HG03175 (cell line): ENCODE data around the gene KDM4B.

Experiments
- ATAC-seq: cut with Tn5 transposase; IDR thresholded peaks from one replicate; pipeline ENCODE4 v1.9.1; 2021; ENCODE audit warnings: mild to moderate bottlenecking, moderate library complexity; ENCODE audit not compliant: unreplicated experiment

The KDM4B gene

DNA sequence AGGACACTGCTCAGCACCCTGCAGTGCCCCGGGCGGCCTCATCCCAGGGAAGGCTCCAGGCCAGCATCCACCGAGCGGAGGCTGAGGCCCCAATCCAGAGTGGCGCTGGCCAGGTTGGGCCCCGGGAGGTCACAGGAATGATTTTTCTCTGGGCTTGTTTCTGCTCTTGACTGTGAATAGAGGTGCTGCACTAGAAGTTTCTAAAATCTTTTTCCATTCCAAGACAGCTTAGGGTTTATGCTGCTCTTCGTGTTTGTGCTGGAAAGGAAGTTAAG lies 15.1 kb downstream of the KDM4B start:
- no peak for ATAC-seq

DNA sequence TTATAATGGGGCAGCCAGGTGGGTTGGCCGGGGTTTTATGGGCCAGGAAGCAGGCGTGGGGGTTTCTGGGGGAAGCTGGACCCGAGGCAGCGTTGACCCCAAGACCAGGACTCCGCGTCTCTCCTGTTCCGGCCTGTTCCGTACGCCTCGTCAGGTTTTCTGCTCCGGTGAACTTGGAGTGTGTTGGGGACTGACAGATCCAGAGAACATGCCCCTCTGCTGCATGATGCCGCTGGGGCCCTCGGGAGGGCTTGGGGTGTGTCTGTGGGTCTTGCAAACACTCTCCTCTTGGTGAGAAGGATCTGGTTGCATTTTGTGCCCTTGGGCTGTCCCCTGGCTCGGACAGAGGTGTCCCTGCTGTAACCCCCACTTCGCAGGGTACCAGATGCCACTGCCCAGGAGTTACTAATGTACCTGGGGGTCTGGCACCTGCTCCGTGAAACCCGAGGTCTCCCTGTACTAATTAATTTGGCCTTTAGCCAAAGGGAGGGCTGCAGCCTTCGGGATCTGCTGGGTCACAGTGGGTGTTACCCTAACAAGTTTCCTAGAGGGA lies 15.6 kb downstream of the KDM4B start:
- ATAC-seq = no peak

DNA sequence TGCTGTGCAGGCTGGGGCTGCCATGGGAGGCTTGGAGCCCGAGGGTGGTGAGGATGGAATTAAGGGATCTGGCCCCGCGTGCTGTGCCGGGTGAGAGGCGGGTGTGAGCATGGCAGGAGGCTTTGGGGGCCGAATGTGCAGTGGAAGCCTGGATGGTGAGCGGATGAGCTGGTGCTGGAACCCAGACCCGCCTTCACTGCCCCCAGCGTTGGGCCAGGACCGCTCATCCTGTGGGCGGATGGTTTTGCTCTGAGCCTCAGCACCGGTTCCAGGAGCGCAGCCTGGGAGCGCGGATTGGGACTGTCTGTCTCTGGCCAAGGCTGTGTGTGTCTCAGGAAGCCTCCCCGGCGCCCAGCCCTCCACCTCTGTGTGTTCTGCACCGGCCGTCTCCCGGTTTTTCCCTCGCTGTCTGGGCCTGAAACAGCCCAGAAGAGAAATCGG lies 16.7 kb downstream of the KDM4B start:
- ATAC-seq = no peak

DNA sequence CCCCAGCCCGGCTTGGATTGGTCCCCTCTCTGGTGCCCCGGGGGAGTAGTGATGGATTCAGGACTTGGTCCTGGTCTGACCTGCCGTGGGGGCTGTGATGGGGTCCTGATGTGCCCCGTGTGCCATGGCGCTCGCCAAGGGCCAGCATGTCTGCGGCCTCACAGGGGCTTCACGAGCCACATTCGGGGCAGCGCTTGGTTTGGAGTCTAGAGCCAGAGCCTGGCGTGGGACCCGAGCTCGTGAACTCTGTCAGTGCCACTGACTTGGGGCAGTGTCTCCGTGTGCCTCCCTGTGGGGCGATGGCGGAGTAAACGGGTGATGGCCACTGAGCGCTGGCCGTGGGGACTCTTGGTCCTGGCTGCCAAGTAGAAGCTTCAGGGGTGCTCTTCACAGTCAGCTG lies 17.1 kb downstream of the KDM4B start:
- no peak for ATAC-seq

DNA sequence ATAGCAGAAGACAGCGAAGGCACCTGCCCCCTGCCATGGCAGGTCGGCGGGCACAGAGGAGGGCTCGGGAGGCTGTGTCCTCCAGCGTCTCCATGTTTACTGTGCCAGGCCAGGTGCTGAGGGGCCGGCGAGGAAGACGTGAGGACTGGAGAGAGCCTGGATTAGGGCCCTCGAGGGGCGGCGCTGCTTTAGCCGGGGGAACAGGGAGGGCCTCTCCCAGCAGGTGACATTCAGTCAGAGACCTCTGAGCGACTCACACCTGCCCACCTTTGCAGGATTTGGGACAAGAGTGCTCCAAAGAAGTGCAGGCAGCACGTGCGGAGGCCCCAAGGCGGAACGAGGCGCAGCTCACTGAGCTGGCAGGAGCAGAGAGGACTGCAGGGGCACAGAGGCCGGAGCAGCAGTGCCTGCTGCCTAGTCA lies 17.6 kb downstream of the KDM4B start:
- no peak for ATAC-seq

DNA sequence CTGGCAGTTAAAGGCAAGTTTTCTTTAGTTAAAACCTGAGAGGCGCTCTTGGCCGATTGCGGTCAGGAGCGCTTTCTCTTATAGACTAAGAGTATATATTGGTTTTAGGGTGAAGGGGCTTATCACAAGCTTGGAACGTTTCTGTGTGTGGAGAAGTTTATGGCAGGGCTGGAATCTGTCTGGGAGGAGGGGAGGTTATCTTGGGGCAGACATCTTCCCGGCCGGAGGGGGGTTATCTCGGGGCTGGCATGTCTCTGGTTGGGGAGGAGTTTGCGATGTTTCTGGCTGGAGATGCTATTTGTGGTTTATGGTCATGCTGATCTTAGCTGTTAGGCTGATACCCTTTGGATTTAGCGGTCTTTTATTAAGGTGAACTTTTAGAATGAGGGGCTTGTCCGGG lies 18.3 kb downstream of the KDM4B start:
- ATAC-seq = no peak

DNA sequence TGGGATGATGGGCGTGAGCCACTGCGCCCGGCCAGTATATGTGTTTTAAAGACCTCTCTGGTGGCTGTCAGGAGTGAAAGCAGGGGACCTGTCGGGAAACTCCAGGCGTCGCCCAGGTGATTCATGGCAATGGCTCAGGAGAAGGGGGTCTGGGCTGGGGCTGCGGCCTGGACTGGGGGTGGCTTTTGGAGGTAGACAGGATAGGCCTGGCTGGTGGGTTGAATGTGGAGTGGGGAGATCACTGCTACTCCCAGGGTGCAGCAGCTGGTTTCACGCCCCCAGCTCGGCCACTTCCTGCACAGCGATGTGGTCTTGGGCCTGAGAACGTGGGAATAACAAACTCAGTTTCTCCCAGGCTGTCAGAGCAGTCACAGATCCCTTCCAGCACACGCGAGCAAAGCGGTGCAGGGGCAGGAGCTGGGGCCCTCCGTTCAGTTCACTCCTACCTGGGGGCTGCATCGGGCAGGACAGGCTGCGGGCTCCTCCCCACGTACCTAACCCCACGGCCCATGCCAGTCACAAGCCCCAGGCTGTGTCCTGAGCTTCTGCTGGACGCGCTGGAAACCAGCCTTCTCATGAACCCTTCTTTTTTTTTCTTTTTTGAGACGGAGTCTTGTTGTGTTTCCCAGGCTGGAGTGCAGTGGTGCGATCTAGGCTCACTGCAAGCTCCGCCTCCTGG lies 18.9 kb downstream of the KDM4B start:
- ATAC-seq = no peak

DNA sequence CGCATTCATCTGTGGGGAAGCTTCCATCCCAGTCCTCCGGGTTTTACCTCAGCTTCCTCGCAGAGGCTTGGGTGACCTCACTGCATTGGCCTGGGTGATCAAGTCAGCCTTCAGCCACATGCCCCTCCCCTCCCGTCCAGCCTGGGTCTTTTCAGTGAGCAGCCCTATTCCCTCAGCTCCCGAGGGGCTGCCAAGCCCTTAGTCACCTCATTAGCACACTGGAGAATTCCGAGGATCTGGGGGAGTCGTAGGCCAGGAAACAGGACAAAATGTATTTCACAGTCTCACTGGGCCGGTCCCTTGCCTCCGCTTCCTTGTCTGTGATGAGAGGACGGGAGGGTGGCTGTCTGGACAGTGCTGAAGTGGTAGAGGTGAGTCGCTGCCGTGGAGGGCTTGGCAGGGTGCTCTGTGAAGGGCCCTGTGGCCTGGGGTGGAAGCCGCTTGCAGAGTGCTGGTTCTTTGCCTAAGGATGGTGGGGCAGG lies 19.9 kb downstream of the KDM4B start:
- no peak for ATAC-seq

DNA sequence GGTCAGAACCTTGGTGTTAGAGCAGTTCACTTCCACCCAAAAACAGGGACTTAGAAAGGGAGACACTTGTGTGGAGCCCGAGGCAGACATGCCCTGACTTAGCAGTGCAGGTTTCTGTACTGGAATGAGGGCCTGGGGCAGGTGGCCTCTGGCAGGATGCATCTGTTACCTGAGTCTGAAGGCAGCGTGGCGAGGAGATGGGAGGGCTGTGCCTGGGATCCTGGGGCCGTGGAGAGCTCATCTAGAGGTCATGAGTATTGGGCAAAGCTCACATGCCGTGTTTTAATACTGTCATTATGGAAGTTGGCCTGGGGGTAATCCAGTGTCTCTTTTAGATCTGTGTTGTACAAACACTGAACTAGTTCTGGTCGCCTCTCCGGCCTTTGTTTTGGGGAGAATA lies 21.4 kb downstream of the KDM4B start:
- ATAC-seq = no peak

DNA sequence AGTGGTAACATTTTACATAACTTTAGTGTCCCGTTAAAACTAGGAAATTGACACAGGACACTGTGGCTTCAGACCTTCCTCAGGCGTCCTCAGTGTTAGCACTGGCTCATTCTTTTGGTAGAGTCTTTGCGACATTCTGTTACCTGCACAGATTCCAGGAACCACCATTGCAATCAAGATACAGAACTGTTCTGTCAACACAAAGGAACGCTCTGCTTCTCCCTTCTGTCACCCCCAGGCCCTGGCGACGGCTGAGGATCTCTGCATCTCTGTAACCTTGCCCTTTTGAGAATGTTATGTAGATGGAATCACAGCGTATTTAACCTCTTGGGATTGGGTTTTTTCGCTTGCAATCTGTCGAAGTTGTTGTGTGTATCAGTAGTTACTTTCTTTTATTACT lies 22.6 kb downstream of the KDM4B start:
- no peak for ATAC-seq

DNA sequence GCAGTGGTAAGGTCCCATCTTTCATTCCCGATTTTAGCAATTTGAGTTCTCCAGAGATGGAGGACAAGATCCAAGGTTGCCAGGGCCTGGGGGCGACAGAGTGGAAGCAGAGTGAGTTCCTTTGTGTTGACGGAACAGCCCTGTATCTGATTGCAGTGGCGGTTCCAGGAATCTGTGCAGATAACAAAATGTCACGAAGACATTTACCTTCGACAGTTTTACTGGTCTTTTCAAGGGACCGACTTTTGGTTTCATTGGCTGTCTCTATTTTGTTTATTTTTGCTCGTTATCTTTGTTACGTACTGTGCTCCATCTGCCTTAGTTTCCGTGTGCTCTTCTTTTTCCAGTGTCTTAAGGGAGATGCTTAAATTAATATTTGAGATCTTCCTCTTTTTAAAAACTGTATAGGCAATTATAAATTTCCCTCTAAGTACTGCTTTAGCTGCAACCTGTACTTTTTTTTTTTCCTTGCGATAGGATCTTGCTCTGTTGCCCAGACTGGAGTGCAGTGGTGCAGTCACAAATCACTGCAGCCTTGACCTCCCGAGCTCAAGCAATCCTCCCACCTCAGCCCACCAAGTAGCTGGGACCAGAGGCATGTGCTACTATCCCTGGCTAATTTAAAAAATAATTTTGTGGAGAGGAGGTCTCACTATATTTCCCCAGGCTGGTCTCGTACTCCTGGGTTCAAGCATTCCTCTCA lies 23.2 kb downstream of the KDM4B start:
- ATAC-seq = no peak

DNA sequence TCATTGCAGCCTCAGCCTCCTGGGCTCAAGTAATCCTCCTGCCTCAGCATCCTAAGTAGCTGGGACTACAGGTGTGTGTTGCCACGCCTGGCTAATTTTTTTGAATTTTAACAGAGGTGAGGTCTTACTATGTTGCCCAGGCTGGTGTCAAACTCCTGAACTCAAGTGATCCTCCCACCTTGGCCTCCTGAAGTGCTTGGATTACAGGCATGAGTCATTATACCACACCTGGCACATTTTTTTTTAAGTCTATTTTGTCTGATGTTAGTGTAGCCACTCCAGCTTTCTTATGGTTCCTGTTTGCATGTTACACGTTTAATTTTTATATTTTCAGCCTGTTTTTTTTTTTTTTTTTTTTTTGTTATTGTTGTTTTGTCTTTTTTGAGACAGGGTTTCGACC lies 24.8 kb downstream of the KDM4B start:
- ATAC-seq = no peak

DNA sequence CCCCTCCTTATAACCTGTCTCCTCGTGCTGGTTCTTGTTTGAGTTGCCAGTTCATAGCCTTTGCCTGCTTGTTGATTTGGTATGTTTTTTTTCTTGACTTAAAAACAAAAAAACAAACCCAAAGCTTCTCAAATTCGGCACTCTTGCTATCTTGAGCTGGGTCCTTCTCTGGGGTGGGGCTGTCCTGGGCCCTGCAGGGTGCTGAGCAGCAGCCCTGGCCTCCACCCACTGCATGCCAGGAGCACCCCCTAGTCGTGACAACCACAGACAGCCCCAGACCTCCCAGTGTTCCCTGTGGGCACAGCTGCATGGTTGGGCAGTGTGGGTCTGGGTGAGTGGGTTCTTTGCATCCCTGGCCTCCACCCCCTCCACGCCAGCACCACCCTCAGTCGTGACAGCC lies 27.8 kb downstream of the KDM4B start:
- ATAC-seq = no peak

DNA sequence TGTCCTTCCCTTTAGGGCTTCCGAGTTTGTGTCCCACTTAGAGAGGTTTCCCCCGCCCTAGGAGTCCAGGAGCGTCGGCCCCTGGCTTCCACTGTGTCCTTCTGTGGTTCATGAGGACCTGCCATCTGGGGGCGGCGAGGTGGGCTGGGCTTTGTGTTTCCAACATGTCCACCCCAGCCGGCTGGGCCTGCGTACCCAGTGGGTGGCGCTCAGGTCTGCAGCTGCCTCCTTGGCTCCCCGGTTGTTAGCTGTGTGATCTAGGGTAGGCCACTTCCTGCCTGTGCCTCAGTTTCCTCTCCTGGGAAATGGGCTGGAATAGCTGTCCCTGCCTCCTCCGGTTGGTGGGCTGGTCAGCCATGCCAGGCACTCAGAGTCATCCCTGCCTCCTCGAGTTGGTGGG lies 28.4 kb downstream of the KDM4B start:
- no peak for ATAC-seq

DNA sequence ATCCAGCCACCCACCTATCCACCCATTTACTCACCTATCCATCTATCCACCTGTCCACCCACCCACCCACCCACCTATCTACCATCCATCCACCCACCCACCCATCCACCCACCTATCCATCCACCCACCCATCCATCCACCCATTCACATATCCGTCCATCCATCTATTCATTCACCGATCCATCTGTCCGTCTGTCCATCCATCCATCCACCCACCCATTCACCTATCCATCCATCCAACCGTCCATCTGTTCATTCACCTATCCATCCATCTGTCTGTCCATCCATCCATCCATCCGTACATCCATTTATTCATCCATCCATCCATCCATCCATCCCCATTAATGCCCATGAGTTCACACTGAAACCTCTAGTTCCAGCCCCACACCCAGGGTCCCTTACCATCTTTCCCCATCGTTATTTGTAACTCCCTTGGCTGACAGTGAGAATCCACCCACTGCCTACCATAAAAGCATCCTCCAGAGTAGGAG lies 31.3 kb downstream of the KDM4B start:
- ATAC-seq = no peak

DNA sequence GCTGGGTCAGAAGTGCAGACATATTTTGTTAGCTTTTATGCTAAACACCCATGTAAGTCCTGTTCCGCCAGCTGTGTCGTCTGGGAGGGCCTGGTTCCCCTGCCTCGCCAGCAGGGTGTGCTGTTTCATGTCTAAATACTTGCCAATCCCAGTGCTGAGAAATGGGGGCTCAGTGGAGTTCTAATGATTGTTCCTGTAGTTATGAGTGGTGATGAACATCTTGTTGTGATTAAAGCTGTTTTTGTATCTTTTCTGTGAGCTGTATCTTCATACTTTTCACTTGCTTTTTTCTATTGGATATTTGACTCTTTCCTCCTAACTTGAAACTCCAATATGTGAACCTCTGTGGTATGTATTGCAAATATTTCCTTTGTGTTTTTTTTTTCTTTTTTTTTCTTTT lies 32.7 kb downstream of the KDM4B start:
- ATAC-seq = no peak

DNA sequence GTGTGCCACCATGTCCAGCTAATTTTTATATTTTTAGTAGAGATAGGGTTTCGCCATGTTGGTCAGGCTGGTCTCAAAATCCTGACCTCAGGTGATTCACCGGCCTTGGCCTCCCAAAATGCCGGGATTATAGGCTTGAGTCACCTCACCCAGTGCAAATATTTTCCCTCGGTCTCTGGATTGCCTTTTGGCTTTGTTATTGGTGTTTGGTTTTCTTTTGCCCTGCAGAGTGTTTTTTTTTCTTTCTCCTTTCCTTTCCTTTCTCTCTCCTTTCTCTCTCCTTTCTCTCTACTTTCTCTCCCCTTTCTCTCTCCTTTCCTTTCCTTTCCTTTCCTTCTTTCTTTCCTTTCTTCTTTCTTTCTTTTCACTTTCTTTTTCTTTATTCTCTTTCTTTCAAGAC lies 33.2 kb downstream of the KDM4B start:
- no peak for ATAC-seq

DNA sequence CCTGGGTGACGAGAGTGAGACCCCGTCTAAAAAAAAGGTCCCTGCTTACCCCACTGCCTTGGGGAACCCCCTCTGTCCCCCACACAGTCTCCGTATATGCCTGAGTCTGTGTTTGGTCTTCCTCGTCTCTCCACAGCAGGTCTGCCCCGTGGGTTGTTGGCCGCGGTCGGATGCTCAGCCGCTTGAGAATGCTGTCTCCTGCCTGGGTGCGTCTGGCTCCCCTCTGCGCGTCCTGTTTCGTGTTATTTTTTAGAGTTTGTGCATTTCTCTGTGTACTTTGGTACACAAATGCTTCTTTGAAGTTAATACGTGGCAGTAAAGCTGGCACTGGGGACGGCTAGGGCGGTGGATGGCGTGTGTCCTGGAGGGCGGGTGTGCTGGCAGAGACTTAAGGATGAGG lies 34.9 kb downstream of the KDM4B start:
- ATAC-seq = no peak

DNA sequence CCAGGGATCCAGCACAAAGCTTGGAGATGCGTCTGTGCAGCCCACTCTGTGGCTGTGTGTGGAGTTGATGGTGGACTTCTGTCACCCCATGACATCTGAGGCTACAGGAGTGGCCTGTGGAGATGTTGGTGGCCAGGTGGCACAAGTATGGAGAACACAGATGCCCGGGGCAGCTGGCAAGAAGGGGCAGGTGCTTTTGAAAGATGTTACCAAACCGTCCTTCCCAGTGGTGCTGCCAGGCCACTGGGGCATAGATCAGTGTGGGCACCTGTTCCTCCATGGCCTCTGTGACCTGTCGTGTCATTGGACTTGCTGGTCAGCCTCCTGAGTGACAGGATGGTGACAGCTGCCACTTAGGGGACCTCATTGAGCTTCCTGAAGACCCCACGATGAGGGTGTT lies 36.2 kb downstream of the KDM4B start:
- no peak for ATAC-seq

DNA sequence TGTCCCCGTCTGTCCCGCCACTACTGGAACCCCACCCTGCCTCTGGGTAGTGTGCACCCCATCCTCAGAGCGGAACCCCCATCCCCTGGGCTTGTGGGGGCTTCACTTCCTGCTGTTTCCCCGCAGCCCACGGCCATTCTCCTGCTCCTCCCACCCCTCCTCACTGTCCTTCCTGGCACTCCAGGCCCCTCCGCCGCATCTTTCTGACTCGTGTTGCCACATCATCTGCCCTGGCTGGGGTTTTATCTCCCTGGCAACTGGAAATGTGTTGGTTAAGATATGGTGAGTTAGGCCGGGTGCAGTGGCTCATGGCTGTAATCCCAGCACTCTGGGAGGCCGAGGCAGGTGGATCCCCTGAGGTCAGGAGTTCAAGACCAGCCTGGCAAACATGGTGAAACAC lies 37.3 kb downstream of the KDM4B start:
- no peak for ATAC-seq

DNA sequence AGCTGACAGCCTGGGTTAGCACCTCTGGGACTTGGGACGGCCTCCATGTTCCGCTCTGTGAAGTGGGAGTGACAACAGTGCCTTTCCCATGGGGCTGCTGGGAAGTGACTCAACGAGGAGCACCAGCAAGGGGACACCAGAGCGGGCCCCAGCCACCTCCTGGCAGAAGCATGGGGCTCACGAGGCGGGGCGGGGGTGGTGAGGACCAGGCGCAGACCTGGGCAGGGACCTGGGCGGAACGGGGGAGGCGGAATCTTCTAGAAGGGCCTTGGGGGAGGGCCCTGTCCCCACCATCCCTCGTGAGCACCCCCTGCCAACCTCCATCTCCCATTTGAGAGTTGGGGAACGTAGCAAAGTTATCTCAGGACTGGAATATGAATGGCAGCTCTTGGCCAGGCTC lies 37.9 kb downstream of the KDM4B start:
- ATAC-seq = no peak

DNA sequence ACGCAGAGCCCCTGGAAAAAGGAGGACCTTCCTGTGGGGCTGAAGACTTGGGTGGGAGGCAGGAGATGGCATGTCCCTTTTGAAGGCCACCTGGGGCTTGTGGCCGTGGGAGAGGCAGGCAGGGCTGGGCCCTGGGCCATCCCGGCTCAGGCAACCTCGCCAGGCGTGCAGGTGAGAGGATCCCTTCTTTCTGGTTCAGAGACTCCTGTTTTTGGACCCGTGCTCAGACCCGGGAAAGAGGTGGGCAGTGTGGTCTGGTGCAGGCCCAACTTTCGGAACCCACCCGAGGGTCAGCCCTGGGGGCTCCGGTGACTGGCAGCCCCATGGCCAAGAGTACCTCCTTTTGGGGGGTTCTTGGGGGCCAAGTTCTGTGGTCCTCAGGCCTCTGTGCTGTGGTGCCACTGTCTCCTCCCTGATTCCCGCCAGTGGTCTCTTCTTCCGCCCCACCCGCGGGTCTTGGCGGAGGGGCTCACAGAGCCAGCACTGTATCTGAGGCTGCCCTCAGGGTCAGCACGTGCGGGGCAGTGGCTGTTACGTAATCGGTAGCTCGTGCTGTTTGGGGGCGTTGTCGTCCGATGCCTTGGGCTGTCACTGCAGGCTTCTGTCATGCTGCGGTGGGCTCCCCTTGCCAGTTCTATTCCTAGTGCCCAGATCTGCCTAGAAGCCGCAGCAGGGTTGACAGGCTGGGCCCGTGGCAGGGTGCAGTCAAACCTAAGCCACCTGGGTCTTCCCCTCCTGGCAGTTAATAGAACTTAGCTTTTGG lies 42.7 kb downstream of the KDM4B start:
- ATAC-seq = no peak
